HG02852 (cell line): Measurements from ENCODE around the gene TRIL.

Experiments
- ATAC-seq: cut with Tn5 transposase; IDR thresholded peaks from one replicate; pipeline ENCODE4 v1.9.1; 2021; ENCODE audit warnings: mild to moderate bottlenecking, moderate library complexity; ENCODE audit not compliant: unreplicated experiment

TRIL gene

DNA sequence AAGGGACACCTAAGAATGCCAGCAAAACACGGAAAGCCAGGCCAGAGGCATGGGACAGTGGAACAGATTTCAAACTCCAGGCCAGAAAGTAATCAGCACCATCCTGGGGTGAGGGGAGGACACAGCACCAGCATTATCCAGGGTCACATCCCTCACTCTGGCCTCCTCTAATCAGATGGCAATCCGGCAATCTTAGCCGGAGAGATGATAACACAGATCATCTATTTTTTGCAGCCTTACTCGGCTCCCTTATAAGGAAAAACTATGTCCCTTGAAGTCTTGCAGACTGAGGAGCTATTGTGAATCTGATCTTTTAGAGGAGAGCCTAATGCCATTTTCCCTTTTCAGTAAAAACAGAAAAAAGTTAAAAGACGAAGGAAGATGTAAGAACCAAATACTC lies 16.5 kb downstream of the TRIL start:
- no peak for ATAC-seq

DNA sequence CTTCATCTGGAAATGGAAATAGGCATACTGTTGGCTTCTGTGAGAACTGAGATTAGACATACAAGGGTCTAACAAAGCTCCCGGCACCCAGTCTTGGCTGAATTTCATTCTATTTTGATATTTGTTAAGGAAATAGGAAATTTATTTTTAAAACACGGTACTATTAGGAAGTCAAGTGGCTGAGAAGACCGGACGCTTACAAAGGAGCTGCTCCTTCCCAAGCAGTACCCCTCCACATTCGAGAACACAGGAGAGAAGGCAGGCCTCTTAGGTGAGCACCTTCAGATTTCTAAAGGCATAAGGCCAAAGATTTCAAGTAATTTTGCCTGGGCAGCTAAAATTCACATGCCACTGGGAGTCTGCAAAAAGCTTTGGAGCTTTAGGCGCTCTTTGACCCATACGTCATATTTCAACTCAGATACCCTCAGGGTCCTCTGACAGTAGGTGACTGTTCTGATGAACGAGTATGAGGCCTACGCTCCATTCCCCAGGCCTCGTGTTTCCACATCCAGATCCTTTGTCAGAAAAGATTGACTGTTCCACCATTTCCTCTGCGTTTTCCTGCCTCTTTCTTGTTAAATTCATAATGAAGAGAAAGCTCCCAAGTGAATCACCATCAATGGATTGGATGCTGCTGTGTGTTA lies 17.3 kb downstream of the TRIL start:
- no peak for ATAC-seq

DNA sequence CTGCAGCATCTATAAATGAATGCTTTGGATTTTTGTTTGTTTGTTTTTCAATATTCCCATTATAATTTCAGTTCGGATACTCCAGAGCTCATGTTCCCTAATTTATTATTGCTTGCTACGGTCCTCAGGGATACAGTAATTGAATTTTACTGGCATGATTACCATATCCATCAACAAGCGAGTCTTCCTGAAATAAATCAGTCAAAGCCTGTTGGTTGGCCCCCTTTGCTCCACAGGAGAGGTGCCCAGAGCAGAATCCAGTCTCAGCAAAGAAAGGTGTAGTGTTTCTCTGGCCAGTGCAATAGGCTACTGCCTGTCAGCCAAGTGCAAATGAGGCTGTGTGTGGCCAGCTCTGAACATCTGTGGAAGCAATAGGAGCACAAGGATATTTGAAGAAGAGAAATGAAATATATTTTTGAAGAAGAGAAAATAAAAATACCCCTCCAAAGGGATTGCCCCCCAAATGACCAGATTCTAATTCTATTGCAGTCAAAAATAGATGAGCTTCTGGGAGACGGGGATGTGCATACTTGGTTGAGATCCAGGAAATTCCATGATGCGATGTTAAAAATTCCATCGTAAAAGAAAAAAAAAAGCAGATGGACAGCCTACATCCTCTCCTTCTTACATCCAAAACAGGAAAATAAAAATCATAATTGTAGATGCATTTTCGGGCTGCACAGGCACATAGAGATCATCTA lies 18.1 kb downstream of the TRIL start:
- no peak for ATAC-seq

DNA sequence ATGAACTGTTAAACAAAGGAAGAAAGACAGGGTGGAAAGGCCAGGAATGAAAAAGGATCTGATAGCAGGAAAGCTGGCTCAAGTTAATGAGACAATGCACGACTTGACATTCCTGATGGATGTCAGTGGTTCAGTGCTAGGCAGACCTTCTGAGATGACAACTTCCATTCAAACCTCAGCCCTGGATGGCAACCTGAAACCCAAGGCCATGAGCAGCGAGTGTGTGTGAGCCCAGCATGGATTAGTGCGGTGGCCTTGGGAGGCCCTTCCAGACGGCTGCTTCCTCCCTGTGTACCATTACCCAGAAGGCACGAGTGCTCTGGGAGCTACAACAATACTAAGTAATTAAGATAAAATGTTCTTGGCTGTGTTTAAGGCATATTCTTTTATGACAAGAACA lies 18.8 kb downstream of the TRIL start:
- no peak for ATAC-seq

DNA sequence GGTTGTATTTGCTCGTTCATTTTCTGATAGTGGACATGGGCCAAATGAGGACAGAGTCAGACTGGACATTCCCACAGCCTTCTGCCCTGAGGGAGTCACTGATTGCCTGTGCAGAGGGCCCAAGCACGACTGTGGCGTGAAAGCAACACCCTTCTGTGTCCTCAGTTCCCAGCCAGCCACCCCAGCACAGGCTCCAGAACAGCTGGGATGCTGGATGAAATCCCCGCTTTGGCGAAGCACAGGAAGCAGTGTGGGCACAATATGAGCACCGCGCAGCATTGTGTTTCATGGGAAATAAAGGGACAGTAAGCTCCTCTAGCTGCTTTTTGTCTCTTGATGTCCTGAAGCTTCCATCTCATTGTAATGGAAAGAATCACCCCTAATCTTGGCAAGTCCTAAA lies 20.5 kb downstream of the TRIL start:
- no peak for ATAC-seq

DNA sequence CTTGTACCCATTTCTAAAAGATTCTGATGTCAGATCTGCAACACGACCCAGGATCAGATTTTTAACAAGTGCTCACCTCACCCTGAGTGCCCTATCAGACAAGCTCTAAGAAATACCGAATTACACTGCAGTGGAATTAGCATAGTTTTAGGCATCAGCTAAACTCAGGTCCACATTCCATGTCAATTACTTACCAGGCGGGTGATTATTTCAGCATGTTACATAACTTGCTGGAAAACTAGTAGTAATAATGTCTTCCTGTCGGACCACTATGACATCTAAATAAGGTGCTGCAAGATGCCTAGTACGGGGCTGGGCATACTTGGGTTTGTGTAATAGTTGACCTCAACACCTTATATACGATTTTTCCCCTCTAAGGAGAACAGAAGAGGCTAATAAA lies 21.0 kb downstream of the TRIL start:
- ATAC-seq = no peak

DNA sequence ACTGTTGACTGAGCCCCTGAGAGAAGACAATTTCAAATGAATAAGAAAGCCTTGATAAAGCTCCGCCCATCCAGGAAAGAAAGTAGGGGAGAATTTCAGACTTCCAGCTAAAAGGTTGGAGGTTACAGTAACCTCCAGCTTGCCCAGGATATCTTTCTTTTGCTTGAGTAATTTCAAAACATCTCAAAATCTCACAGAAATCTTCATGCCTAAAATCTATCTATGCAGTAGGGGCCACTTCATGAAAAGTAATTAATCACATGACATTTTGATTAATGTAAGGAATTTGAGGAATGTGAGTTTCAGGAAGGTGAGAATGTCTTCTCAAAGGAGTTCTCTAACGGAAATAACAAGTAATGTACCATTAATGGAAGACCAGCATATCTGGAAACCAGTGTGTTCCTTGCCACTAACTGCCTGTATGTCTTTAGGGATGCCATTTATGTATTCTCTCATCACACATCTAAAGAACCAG lies 24.2 kb downstream of the TRIL start:
- no peak for ATAC-seq

DNA sequence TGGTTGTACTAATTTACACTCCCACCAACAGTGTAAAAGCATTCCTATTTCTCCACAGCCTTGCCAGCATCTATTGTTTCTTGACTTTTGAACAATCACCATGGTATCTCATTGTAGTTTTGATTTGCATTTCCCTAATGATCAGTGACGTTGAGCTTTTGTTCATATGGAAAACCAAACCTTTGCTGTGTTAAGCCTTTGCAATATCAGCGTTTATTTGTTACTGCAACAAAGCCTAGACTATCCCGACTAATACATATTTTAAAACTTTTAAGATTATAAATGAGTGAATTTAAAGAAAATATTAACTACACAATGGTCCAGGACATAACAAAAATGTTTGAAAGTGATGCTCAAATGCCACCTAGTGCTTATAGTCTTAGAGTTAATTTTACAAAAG lies 26.6 kb downstream of the TRIL start:
- no peak for ATAC-seq

DNA sequence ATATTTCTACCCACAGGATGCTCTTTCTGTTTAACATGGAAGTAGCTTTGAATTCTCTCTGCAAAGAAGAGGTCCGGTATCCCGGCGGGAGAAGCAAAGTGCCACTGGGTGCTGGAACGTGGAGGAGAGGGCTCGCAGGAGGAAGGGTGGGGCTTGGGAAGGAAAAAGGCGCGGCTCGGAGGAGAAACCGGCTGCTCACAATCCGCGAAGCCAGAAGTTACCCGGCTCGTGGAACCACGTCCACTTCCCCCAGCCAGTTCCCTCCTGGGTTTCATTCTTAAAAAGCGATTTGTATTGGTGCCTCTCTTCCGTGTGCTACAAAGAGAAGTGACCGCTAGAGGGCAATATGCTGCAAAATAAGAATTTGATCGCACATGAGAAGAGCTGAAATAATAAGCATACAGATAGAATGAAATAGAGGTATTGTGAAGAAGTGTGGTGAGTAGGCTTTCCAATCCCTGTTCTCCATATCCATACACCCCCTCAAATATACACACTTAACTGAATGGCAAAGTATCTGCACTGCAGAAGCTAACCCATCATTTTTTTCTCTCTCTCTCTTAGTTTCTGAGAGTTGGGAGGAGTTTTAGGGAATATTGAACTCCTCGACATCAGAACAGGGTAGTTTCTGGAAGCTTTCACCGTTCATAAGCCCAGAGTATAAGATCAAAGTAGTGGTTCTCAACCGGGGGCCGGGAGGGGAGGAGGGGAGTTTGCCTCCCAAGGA lies 31.1 kb downstream of the TRIL start:
- ATAC-seq = peak; percentile 88

DNA sequence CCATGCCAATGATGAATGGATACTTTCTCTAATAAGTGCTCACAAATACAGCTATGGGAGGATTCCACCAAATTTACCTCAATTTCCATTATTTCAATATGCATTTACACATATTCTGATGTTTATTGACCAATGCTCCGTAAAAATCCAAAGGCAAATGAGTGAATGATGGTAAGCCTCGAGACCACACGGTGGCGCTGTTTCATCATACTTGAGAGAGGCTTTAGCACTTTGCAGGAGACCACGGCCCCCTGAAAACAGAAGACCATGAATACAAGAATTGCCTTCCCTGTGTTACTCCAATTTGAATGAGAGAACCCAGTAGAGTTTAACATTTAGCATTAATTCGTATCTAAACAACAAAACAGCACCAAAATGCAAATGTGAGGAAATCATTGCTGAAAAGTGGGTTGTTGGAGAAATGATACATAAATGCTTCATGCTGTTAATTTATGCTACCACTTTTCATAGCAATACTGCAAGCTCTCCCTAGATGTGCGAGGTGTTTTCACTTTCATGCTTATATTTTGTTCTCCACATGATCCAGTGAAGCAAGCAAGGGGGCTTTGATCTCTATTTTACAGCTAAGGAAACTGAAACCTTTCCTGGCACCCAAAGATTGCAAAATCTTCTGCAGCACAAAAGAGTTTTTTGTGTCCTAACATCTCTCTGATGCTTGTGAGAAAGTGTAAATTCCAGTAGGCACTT lies 35.4 kb downstream of the TRIL start:
- no peak for ATAC-seq

DNA sequence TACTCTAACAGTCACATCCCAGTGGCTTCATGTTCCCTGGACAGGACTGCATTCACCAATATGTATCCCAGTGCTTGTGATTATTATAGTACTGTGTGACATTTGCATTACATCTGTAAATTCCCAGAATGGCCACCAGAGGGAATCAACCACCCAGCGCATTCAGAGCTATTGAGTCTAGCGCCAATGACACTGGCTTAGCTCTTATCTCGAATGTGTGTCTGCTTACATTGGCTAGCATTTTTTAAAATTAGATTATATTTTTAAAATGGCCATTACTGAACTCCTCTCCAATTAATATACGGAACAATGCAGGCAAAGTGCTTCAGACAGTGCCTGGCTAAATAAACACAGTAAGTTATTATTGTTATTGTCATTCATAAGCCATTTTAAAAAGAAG lies 36.3 kb downstream of the TRIL start:
- peak; percentile 81 for ATAC-seq

DNA sequence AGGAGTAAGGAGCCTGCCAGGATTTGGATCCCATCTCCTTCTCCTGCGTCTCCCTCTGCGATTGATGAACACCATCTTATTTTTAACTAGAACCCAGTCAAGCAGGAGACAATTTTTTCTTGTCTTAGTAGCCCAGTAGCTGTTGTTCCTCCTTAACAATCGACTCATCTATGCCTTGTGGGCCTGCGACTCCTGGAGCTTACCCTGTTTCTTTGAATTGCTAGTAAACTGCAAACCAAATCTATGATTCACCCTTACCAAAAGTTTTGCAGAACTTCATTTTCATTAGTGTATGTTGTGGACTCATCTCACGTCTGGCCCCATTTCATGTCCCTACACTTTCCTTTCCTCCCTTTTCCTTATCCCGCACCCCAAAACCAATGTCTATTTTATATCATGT lies 37.7 kb downstream of the TRIL start:
- ATAC-seq = no peak

DNA sequence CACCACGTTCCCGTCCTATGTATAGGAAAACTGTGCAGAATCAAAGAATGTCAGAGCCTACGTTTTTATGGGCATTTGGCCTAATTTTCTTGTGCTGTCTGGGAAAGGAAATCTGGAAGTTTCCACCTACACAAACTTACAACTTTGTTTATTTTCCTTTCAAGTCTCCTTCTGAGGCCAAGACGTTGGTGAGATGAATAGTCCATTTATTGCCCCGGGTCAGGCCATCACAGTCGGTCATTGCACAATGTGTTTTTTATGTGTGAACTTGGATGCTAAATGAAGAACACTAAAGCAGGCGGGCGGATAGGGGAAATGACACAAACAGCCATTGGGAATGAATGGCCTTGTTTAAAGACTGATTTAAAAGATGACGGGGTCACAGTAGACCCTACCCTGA lies 38.6 kb downstream of the TRIL start:
- ATAC-seq = no peak

DNA sequence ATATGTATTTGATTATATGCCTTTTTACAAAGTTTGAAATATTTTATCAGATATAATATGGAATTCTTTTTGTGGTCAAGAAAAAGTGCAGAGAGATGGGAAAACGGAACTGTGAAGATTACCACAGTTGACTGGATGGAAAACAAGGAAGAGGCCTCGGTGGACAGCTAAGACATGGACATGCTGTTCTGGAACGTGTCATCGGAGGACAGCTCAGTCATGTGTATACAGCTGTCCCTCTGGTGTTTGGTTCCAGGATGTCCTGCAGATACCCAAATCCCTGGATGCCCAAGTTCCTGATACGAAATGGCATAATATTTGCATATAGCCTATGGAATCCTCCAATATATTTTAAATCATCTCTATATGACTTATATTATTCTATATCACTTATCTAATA lies 49.4 kb downstream of the TRIL start:
- no peak for ATAC-seq

DNA sequence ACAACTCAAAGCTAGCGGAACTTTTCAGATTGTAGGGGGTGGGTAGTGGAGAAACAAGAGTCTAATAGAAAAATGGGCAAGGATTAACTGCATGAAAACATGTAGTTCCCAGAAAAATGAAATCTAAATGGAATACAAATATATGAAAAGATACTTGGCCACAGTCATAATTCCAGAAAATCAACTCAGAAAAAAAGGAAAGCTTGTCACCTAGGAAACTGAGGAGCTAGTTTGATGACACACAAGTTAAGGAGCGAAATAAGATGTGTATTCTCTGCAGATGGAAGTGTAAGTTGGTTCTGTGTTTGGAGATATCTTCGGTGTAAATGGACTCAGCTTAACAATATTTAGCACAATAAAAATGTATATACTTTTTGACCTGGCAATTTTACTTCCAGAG lies 52.7 kb downstream of the TRIL start:
- no peak for ATAC-seq

DNA sequence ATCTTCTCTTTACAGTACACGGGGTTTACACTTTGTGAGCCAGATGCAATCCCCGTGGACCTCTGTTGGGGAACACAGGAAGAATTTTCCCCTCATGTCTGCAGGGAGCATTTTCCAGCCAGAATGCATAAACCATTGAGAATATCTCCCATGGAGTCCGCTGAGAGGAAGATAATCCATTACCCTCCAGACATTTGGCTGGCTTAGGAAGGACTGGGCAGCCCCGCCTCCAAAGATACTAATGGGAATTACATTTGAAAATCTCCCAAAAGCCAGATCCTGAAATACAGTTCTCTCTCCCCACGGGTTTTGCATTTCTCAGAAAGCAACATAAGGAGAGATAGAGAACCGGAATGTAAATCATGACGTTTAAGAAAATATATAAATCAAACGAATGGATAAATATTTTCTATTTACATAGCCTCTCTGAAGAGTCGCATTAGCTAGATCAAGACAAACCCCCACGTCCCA lies 53.5 kb downstream of the TRIL start:
- ATAC-seq = no peak

DNA sequence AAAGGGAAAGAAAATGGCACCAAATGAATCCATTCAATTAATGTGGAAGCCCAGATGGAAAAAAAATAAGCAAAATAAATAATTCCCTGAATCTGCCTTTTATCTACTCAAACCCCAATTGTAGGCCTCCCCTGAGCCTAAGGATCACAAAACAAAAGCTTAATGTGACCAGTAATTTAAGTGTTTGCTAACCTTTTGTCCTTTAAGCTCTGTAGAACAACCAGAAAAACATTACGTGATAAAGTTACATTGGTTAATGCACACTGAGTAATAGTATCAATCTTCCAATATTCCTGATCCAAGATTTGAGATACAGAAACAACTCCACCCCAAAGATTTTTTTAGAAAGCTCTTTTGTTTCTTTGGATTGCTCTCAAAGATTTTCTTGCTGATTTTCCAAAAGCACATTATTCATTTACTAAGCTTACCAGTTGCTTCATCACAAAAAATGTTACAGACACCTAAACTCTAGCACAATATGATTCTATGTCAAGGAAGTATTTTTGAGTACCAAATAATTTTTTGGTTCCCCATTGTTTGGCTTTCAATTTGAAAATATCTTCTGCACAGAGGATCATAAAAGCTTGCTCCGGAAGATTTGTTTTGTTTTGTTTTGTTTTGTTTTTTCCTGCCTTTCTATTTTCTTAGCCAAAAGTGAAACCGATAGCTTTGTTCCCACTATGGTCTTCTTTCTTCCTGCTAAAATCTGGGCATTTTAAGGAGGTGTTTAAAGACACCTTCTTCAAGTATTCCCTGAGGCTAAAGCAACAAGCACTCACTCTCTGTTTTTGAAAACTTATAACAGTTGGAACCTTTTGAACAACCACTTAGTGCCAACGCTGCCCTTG lies 54.2 kb downstream of the TRIL start:
- ATAC-seq = no peak
